ENCODE data around the gene SSBP4. TPM values are rescaled to one million over a fixed set of nuclear protein-coding genes. Genes with fewer than 3 reads are reported as not detected.
A peak's percentile ranks its signal among the peaks of the same experiment; 100 is the strongest.

Gene SSBP4
- polyA plus RNA-seq, 2 of the 4 experiments (the other 2 are of a cell fraction): 6.9 to 43.2 TPM

GRCh38 chr19:18428173-18428786 is 9.1 kb downstream of the SSBP4 start:
- H3K4me1 ChIP-seq: peaks cover 36% of the 10 kb centered on the region
- peak overlapping the region; percentile 74 to 95; a peak in 5 of 6 replicates for H3K27ac ChIP-seq
- DNase-seq (ENCODE audit: low read depth in 1 of 2, low spot score in 1 of 2) (no peak), ATAC-seq (peak; percentile 6 to 10; a peak in 2 of 6 replicates), FAIRE-seq (no peak)
- H3K4me3 ChIP-seq: no peak overlapping the region; the same call in 2 of the 3 replicates
- WGBS (ENCODE audit: missing lambda C conversion rate): no CpG with 5 or more reads among the region's 17 CpGs
- ChIA-PET POLR2A (interaction anchor here (1.3 kb wide), 1 partner anchor 9 kb away, joined by 4 read pairs; the partner anchor contains the start of gene SSBP4), CTCF (interaction anchor here (1.0 to 1.3 kb wide), 3 partner anchors 13 to 100 kb away, joined by 3 to 4 read pairs (median 3); no protein-coding TSS in a partner anchor)
- H3K4me2 ChIP-seq: peak overlapping the region; percentile 92
- TF ChIP-seq EHMT2 (IDR thresholded peaks at IDR 0.05; ENCODE audit: low read depth) (no peak), RFX5 (IDR thresholded peaks at IDR 0.05) (no peak)
- no peaks in the 10 kb centered on the region for H3K9me3 ChIP-seq

GRCh38 chr19:18428787-18429674 is 9.8 kb downstream of the SSBP4 start:
- H3K4me2 ChIP-seq: peak overlapping the region; percentile 92
- WGBS (ENCODE audit: missing lambda C conversion rate): 17% methylated on average over 1 of the region's 77 CpGs

GRCh38 chr19:18429717-18430416 is 10.7 kb downstream of the SSBP4 start:
- H3K9me3 ChIP-seq: no peaks in the 10 kb centered on the region
- 81% methylated on average over 7 of the region's 13 CpGs for WGBS (ENCODE audit: missing lambda C conversion rate)
- ChIA-PET POLR2A (no interaction called here), CTCF (no interaction called here)
- peak overlapping the region; percentile 74 to 95 for H3K27ac ChIP-seq
- TF ChIP-seq HEYL (CRISPR knock-in tag; IDR thresholded peaks at IDR 0.05): no peak
- TF ChIP-seq ZFP36 (IDR thresholded peaks at IDR 0.05; ENCODE audit: borderline replicate concordance, partially characterized antibody): peak; percentile 74
- no peak for TF ChIP-seq PHF8 (IDR thresholded peaks at IDR 0.05; ENCODE audit: borderline replicate concordance, low read depth)
- no peak for TF ChIP-seq CBX2 (IDR thresholded peaks at IDR 0.05; ENCODE audit: borderline replicate concordance, low read depth)
- TF ChIP-seq KDM5A (IDR thresholded peaks at IDR 0.05): no peak
- TF ChIP-seq ZSCAN20 (CRISPR knock-in tag; IDR thresholded peaks at IDR 0.05): no peak
- TF ChIP-seq HOXB13 (CRISPR knock-in tag; IDR thresholded peaks at IDR 0.05; ENCODE audit: low read depth): no peak
- TF ChIP-seq HES2 (IDR thresholded peaks at IDR 0.05): no peak
- TF ChIP-seq RNF2 (IDR thresholded peaks at IDR 0.05; ENCODE audit: borderline replicate concordance, low read depth): no peak
- ATAC-seq: no peak
- peak overlapping the region; percentile 92 for H3K4me2 ChIP-seq
- H3K4me1 ChIP-seq: peaks cover 36% of the 10 kb centered on the region
- H3K4me3 ChIP-seq: peak overlapping the region; percentile 34
- no peak for FAIRE-seq
- DNase-seq (ENCODE audit: low read depth in 1 of 2, low spot score in 1 of 2): no peak

More at GRCh38 chr19:18428787-18429674, 9.8 kb downstream of the SSBP4 start:
- Histone ChIP-seq H3K4me3 (peak overlapping the region; percentile 34), H3K4me1 (peaks cover 36% of the 10 kb centered on the region), H3K9me3 (no peaks in the 10 kb centered on the region), H3K27ac (peak overlapping the region; percentile 74 to 95)
- DNase-seq (ENCODE audit: low read depth in 1 of 2, low spot score in 1 of 2): peak; percentile 80 to 84
- peak; percentile 52 to 82 for ATAC-seq
- ChIA-PET POLR2A (interaction anchor here (1.3 kb wide), 1 partner anchor 10 kb away, joined by 4 read pairs; the partner anchor contains the start of gene SSBP4), CTCF (interaction anchor here (1.0 kb wide), 2 partner anchors 14 to 100 kb away, joined by 3 to 4 read pairs; no protein-coding TSS in a partner anchor)
- no peak for FAIRE-seq
- TF ChIP-seq RNF2 (IDR thresholded peaks at IDR 0.05; ENCODE audit: borderline replicate concordance, low read depth) (no peak), PBX3 (IDR thresholded peaks at IDR 0.05) (peak; percentile 61; the same call in 1 of the 2 replicates), BCL3 (IDR thresholded peaks at IDR 0.05) (no peak)
